ENCODE measurements around the gene NBR1. TPM values are rescaled to one million over a fixed set of nuclear protein-coding genes. Genes with fewer than 3 reads are reported as not detected.
"Not testable (repeated sequence)": the region's sequence is repeated elsewhere in the genome, so short reads cannot be mapped to it uniquely, and the experiment has no call there.

The NBR1 gene, protein sequence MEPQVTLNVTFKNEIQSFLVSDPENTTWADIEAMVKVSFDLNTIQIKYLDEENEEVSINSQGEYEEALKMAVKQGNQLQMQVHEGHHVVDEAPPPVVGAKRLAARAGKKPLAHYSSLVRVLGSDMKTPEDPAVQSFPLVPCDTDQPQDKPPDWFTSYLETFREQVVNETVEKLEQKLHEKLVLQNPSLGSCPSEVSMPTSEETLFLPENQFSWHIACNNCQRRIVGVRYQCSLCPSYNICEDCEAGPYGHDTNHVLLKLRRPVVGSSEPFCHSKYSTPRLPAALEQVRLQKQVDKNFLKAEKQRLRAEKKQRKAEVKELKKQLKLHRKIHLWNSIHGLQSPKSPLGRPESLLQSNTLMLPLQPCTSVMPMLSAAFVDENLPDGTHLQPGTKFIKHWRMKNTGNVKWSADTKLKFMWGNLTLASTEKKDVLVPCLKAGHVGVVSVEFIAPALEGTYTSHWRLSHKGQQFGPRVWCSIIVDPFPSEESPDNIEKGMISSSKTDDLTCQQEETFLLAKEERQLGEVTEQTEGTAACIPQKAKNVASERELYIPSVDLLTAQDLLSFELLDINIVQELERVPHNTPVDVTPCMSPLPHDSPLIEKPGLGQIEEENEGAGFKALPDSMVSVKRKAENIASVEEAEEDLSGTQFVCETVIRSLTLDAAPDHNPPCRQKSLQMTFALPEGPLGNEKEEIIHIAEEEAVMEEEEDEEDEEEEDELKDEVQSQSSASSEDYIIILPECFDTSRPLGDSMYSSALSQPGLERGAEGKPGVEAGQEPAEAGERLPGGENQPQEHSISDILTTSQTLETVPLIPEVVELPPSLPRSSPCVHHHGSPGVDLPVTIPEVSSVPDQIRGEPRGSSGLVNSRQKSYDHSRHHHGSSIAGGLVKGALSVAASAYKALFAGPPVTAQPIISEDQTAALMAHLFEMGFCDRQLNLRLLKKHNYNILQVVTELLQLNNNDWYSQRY
- 80.4 TPM for total RNA-seq

DNA sequence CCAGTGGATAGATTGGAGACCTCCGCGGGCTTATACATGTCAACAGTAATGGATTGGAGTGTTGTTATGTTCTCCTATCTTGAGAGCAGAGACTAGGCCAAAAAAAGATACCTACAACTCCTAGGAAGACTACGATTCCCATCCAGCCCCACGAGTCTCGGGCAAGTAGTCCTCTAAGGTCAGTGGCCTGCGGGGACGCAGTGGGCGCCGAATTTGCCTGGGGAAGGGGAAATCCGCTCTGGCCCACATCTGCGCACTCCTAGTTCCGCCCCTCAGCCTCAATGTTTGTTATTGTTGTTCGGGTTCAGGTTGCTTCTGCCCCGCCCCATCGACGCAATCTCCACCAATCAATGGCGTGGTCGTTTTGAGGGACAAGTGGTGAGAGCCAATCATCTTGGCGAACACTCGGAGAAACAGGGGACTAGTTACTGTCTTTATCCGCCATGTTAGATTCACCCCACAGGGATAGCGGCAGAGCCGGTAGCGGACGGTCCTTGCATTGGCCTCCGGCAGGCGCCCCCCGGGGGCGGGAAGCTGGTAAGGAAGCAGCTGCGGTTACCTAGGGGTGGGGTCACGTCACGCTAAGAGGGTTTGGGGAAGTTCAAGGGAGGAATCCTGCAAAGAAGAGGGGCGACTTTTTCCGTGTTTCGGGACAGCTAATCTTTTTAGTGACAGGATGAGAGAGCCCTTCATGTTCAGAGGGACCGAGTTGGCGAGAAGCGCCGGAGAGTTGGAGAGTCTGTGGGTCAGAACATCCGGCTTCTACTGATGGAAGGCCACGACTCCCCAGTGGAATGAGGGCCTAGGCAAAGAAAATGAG lies at the start of gene NBR1:
TSS of gene NBR1 (plus strand) at position 449 of the 820 bp plus-strand sequence. CDS start 4,586 bp downstream, outside the sequence.
- peak; percentile 99 for DNase-seq

DNA sequence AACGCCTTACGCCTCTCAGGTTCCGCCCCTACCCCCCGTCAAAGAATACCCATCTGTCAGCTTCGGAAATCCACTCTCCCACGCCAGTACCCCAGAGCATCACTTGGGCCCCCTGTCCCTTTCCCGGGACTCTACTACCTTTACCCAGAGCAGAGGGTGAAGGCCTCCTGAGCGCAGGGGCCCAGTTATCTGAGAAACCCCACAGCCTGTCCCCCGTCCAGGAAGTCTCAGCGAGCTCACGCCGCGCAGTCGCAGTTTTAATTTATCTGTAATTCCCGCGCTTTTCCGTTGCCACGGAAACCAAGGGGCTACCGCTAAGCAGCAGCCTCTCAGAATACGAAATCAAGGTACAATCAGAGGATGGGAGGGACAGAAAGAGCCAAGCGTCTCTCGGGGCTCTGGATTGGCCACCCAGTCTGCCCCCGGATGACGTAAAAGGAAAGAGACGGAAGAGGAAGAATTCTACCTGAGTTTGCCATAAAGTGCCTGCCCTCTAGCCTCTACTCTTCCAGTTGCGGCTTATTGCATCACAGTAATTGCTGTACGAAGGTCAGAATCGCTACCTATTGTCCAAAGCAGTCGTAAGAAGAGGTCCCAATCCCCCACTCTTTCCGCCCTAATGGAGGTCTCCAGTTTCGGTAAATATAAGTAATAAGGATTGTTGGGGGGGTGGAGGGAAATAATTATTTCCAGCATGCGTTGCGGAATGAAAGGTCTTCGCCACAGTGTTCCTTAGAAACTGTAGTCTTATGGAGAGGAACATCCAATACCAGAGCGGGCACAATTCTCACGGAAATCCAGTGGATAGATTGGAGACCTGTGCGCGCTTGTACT lies 45.7 kb upstream of the NBR1 start, which contains the start of gene BRCA1:
TSS of gene BRCA1 (minus strand) at position 232 of the 834 bp plus-strand sequence. CDS start 1,268 bp downstream, outside the sequence.
- peak; percentile 99 for DNase-seq

DNA sequence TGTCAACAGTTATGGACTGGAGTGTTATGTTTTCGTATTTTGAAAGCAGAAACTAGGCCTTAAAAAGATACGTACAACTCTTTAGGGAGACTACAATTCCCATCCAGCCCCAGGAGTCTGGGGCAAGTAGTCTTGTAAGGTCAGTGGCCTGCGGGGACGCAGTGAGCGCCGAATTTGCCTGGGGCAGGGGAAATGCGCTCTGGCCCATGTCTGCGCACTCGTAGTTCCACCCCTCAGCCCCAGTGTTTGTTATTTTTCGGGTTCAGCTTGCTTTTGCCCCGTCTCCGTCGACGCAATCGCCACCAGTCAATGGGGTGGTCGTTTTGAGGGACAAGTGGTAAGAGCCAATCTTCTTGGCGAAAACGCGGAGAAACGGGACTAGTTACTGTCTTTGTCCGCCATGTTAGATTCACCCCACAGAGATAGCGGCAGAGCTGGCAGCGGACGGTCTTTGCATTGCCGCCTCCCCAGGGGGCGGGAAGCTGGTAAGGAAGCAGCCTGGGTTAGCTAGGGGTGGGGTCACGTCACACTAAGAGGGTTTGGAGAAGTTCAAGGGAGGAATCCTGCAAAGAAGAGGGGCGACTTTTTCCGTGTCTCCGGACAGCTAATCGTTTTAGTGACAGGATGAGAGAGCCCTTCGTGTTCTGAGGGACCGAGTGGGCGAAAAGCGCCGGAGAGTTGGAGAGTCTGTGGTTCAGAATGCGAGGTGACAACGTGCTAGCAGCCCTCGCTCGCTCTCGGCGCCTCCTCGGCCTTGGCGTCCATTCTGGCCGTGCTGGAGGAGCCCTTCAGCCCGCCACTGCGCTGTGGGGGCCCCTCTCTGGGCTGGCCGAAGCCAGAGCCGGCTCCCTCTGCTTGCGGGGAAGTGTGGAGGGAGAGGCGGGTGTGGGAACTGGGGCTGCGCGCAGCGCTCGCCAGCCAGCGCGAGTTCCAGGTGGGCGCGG lies 44.8 kb upstream of the NBR1 start:
- no peak for DNase-seq

DNA sequence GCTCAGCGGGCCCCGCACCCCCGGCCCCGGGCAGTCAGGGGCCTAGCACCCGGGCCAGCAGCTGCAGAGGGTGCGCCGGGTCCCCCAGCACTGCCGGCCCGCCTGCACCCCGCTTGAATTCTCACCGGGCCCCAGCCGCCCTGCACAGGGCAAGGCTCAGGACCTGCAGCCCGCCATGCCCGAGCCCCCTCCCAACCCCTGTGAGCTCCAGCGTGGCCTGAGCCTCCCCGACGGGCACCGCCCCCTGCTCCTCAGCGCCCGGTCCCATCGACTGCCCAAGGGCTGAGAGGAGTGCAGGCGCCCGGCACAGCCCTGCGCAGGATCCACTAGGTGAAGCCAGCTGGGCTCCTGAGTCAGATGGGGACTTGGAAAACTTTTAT lies 44.1 kb upstream of the NBR1 start:
- no peak for DNase-seq

DNA sequence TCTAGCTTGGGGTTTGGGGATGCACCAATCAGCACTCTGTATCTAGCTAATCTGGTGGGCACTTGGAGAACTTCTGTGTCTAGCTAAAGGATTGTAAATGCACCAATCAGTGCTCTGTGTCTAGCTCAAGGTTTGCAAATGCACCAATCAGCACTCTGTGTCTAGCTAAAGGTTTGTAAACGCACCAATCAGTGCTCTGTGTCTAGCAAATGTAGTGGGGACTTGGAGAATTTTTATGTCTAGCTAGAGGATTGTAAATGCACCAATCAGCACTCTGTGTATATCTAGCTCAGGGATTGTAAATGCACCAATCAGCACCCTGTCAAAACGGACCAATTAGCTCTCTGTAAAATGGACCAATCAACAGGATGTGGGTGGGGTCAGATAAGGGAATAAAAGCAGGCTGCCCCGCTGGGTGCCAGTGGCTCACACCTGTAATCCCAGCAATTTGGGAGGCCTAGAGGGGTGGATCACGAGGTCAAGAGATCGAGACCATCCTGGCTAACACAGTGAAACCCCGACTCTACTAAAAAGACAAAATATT lies 43.6 kb upstream of the NBR1 start:
- not testable (repeated sequence) for DNase-seq

DNA sequence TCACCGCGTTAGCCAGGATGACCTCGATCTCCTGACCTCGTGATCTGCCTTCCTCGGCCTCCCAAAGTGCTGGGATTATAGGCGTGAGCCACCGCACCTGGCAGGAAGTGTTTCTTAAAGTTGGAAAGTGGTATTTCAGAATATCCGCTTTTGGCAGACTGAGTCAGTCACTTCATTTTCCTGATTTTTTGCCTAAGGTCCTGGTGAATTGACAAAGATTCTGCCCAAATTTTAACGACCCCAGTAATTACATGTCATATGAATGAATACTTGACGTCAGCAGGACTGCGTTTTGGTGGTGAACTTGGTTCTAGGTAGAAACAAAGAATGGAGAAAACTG lies 41.4 kb upstream of the NBR1 start:
- no peak for DNase-seq

DNA sequence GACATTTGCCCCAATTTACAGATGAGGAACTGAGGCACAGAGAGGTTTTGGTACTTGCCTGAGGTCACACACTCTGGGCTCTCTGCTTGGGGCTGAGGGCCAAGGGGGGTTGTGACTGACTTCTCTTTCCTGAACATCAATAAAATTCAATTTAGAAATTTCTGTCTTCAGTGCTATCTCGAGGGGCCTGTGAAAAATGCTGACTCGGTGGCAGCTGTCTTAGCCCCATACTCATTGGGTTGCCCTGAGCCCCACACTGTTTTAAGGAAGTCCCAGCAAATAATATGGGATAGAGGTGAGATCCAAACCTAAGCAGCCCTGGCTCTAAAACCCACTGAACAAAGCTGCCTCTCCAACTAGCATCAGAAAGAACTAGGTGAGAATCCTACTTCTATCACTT lies 38.9 kb upstream of the NBR1 start:
- DNase-seq: no peak

DNA sequence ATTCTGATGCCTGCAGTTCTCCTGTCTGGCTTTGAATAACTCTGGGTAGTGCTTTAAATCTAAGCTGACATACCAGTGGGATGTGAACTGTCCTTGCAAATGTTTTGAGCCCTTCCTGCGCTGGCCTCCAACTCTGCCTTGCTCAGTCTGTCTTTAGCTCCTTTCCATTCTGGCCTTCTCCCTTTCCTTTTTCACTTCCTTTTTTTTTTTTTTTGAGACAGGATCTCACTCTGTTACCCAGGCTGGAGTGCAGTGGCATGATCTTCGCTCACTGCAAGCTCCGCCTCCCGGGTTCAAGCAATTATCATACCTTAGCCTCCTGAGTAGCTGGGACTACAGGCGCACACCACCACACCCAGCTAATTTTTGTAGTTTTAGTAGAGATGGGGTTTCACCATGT lies 37.6 kb upstream of the NBR1 start:
- DNase-seq: not testable (repeated sequence)

DNA sequence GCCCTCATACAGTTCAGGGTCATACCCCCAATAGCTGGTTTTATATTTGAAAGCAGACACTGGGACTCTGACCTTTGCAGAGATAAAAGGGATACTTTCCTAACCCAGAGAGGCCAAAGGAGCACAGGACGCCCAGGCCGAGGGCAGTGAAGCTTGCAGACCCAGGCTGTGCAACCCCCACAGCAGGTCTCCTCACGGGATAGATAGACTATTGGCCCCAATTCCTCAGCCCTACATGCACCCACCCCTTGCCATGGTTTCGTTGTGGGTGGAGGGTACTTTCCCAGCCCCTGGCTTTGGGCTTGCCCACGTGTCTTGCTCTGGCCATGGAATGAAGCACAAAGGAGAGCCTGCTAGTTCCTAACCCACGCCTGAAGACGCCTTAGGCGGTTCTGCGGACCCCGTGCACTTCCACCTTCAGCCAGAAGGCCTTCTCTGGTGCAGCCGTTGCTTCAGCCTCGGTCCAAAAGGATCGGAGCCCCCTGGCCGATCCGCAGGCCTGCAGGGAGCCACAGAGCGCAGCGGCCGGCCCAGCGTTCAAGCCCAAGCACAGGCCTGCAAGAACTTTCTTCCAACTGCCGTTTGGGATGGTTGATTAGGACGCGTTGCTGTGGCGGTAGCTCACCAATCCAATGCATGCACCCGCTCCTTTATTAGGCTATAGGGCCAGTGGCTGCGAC lies 36.1 kb upstream of the NBR1 start:
- DNase-seq: no peak

DNA sequence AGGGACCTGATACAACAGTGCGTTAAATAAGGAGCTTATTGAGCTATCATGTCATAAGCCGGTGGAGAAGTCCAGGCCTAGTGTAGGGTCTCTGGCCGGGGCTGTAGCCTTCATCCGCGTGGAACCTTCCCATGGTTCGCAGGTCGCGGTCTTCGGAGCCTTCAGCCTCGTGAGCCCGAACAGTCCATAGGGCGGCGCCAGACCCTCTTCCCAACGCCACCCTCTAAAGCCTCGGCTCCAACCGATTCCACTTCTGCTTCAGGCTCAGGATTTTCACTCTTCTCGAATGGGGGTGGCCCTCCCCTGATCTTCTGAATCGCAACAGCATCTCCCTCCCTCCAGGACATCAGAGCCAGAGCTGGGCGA lies 35.6 kb upstream of the NBR1 start:
- DNase-seq: no peak

DNA sequence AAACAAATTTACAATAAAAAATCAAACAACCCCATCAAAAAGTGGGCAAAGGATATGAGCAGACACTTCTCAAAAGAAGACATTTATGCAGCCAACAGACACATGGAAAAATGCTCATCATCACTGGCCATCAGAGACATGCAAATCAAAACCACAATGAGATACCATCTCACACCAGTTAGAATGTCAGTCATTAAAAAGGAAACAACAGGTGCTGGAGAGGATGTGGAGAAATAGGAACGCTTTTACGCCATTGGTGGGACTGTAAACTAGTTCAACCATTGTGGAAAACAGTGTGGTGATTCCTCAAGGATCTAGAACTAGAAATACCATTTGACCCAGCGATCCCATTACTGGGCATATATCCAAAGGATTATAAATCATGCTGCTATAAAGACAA lies 34.4 kb upstream of the NBR1 start:
- not testable (repeated sequence) for DNase-seq

DNA sequence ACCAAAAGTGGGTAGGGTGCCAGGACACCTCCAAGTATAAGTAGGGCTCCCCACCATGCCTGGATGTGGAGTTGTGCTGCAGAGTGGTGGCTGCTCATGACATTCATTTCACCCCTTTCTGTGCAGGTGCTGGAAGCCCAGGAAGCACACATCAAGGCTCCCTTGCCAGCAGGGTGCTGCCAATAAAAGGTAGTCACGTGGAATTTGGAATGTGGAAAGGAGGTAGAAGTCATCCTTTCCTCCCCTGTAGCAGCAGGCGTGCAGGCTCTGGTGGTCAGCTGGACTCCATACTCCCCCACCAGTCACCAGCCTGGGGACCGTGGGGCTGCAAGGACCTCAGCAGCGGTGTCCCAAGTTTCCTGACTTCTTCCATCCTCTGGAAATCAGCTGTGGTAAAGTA lies 32.5 kb upstream of the NBR1 start:
- not testable (repeated sequence) for DNase-seq

DNA sequence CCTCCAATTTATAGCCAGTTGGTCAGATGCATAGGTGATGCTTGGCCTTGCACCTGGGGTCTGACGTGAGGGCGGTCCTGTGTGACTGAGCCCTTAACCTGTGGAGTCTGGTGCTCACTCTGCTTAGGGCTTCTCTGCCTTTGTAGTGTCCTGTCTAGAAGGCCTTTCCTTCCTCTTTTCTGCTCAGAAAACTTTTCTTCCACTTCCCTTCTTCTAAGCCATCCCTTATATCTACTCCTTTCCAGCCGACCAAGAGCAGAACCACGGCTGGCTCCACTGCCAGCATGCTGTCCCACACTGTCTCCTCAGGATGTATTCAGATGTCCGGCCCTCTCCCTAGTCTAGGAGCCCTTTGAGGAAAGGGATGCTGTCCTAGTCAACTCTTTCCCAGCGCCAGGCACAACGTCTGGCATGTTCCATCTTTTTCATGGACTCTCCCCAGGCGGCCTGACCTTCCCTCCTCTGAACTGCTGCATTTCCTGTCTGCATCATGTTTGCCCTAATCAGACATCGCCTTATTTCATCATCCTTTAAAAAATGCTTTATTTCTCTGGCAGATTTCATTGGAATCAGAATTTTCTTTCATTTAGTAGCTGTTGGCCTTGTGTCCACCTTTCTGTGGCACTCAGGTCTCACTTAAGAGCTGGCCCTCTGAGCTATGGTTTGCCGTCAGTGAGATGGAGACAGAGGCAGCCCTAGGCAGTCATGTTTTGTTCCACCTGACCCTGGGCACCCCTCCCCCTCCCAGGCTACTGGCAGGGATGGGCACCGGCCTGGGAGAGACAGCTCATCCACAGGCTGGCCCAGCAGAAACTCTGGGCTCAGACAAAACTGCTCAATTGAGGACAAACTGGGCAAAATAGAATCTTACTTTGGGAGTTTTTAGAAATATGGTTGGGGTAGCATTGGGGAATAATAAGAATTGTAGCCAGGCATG lies 30.4 kb upstream of the NBR1 start:
- DNase-seq: no peak

DNA sequence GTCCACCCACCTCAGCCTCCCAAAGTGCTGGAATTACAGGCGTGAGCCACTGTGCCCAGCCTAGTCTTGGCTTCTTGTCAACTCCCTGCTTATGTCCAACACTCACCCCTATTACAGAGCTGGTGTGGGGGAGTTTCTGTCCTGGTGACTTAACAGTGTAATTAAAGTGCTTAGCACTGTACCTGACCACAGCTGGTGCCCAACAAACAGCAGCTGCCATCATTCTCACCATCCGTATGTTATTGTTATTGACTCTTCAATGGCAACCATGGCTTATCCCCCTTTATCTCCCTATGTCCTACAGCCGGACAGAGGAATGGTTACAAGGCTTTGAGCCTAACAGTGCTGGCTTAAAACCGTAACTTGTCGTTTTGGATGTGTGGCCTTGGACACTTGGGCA lies 28.9 kb upstream of the NBR1 start:
- no peak for DNase-seq

DNA sequence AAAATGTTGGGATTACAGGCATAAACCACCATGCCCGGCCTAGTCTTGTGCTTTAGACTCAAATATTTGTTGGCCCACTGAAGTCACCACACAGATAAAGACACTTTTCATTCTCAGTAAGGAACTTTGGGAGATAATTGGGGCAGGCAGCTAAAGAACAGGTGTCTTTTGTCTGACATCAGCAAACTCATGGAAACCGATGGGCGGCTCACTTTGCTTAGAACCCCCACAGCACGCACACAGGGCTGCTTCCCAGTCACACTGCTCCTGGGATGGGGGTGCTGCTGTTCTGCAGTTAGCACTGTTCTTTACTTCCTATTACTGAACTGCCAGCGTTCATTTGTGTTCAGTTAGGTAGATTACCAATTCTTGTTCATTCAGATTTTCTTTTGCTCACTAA lies 27.8 kb upstream of the NBR1 start:
- DNase-seq: no peak

DNA sequence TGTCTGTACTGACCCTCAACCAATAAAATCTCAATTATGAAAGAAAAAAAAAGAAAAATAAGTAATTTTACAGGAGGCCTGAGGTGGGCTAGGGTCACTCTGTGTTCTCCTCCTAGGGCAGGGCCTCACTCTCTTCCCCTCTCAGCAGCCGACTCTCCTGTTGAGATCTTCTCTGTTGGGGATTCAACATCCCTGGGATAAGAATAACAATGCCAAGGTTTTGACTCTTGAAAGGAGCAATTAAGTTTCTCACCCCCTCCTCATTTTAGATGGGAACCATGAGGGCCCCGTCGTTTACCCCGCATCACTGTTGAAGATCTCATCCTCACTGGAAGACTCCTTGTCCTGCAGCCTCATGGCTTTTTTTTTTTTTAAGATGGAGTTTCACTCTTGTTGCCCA lies 24.4 kb upstream of the NBR1 start:
- DNase-seq: no peak

DNA sequence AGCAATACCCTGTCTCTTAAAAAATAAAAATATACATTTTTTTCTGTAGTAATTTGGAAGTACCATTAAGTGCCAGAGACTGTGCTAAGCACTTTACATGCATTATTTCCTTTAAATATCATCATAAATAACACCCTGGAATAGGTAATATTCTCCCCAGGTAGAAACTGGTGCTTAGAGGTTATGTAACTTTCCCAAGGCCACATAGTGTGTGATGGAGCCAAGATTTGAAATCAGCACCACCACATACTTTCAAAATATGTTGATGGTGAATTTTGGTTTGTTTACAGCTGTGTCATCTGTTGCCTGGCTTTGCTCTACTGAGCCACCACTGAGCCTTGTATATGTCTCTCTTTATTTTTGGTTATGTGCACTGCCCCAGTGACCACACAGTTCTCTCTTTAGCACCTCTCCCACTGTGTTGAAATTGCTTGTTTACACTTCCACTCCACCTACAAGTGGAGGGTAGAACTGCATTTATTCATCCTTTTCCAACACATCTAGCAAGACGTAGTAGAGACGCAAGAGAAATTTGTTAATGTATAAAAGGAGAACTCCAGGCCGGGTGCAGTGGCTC lies 19.0 kb upstream of the NBR1 start:
- no peak for DNase-seq
